ENCODE measurements around the gene CYLD.

CYLD gene

GRCh38 chr16:50699326-50700159 is 42.3 kb upstream of the CYLD start:
- no peak overlapping the region for H3K27ac ChIP-seq (ENCODE audit: low read length)
- H3K36me3 ChIP-seq (ENCODE audit: insufficient read depth, low read depth, low read length), result no peaks in the 10 kb centered on the region
- no peak overlapping the region for H3K9ac ChIP-seq (ENCODE audit: low read depth, low read length)
- H3K27me3 ChIP-seq (ENCODE audit: insufficient read depth, low read length), result peaks cover 9% of the 10 kb centered on the region
- H3K4me1 ChIP-seq (ENCODE audit: insufficient read depth, low read length), result no peaks in the 10 kb centered on the region
- no peak overlapping the region for H3K4me3 ChIP-seq (ENCODE audit: low read length)
- peaks cover 10% of the 10 kb centered on the region for H3K9me3 ChIP-seq (ENCODE audit: insufficient read depth, low read depth, low read length)

- H3K27me3 ChIP-seq (ENCODE audit: insufficient read depth, low read length), result no peaks in the 10 kb centered on the region
- no peak overlapping the region for H3K9ac ChIP-seq (ENCODE audit: low read depth, low read length)
- H3K9me3 ChIP-seq (ENCODE audit: insufficient read depth, low read depth, low read length), result peaks cover 18% of the 10 kb centered on the region
- H3K4me1 ChIP-seq (ENCODE audit: insufficient read depth, low read length), result no peaks in the 10 kb centered on the region
- no peak overlapping the region for H3K27ac ChIP-seq (ENCODE audit: low read length)
- no peaks in the 10 kb centered on the region for H3K36me3 ChIP-seq (ENCODE audit: insufficient read depth, low read depth, low read length)
- H3K4me3 ChIP-seq (ENCODE audit: low read length), result no peak overlapping the region
Observed at GRCh38 chr16:50702725-50703124, 39.2 kb upstream of the CYLD start.

GRCh38 chr16:50704245-50704644 is 37.6 kb upstream of the CYLD start:
- Histone ChIP-seq H3K4me1 (ENCODE audit: insufficient read depth, low read length) (no peaks in the 10 kb centered on the region), H3K9me3 (ENCODE audit: insufficient read depth, low read depth, low read length) (peaks cover 18% of the 10 kb centered on the region), H3K36me3 (ENCODE audit: insufficient read depth, low read depth, low read length) (no peaks in the 10 kb centered on the region), H3K9ac (ENCODE audit: low read depth, low read length) (no peak overlapping the region), H3K27ac (ENCODE audit: low read length) (no peak overlapping the region), H3K27me3 (ENCODE audit: insufficient read depth, low read length) (no peaks in the 10 kb centered on the region; the same call in 1 of the 2 replicates), H3K4me3 (ENCODE audit: low read length) (no peak overlapping the region)

GRCh38 chr16:50705436-50706110 is 36.3 kb upstream of the CYLD start:
- no peaks in the 10 kb centered on the region for H3K36me3 ChIP-seq (ENCODE audit: insufficient read depth, low read depth, low read length)
- H3K27me3 ChIP-seq (ENCODE audit: insufficient read depth, low read length), result no peaks in the 10 kb centered on the region; the same call in 1 of the 2 replicates
- peaks cover 18% of the 10 kb centered on the region for H3K9me3 ChIP-seq (ENCODE audit: insufficient read depth, low read depth, low read length)
- no peaks in the 10 kb centered on the region for H3K4me1 ChIP-seq (ENCODE audit: insufficient read depth, low read length)
- no peak overlapping the region for H3K4me3 ChIP-seq (ENCODE audit: low read length)
- H3K9ac ChIP-seq (ENCODE audit: low read depth, low read length), result no peak overlapping the region
- H3K27ac ChIP-seq (ENCODE audit: low read length), result no peak overlapping the region

GRCh38 chr16:50706250-50706649 is 35.6 kb upstream of the CYLD start:
- no peaks in the 10 kb centered on the region; the same call in 1 of the 2 replicates for H3K27me3 ChIP-seq (ENCODE audit: insufficient read depth, low read length)
- H3K9ac ChIP-seq (ENCODE audit: low read depth, low read length), result no peak overlapping the region
- no peak overlapping the region for H3K4me3 ChIP-seq (ENCODE audit: low read length)
- no peaks in the 10 kb centered on the region for H3K4me1 ChIP-seq (ENCODE audit: insufficient read depth, low read length)
- H3K27ac ChIP-seq (ENCODE audit: low read length), result no peak overlapping the region
- H3K9me3 ChIP-seq (ENCODE audit: insufficient read depth, low read depth, low read length), result peaks cover 18% of the 10 kb centered on the region
- H3K36me3 ChIP-seq (ENCODE audit: insufficient read depth, low read depth, low read length), result no peaks in the 10 kb centered on the region

- H3K27ac ChIP-seq (ENCODE audit: low read length), result no peak overlapping the region
- no peaks in the 10 kb centered on the region for H3K36me3 ChIP-seq (ENCODE audit: insufficient read depth, low read depth, low read length)
- no peak overlapping the region for H3K9ac ChIP-seq (ENCODE audit: low read depth, low read length)
- peaks cover 18% of the 10 kb centered on the region for H3K9me3 ChIP-seq (ENCODE audit: insufficient read depth, low read depth, low read length)
- H3K4me3 ChIP-seq (ENCODE audit: low read length), result no peak overlapping the region
- H3K4me1 ChIP-seq (ENCODE audit: insufficient read depth, low read length), result no peaks in the 10 kb centered on the region; the same call in 1 of the 2 replicates
- H3K27me3 ChIP-seq (ENCODE audit: insufficient read depth, low read length), result no peaks in the 10 kb centered on the region; the same call in 1 of the 2 replicates
Observed at GRCh38 chr16:50708373-50709060, 33.4 kb upstream of the CYLD start.

GRCh38 chr16:50709061-50709684 is 32.7 kb upstream of the CYLD start:
- H3K4me3 ChIP-seq (ENCODE audit: low read length), result no peak overlapping the region
- no peaks in the 10 kb centered on the region; the same call in 1 of the 2 replicates for H3K4me1 ChIP-seq (ENCODE audit: insufficient read depth, low read length)
- no peak overlapping the region for H3K27ac ChIP-seq (ENCODE audit: low read length)
- H3K9ac ChIP-seq (ENCODE audit: low read depth, low read length), result no peak overlapping the region
- H3K36me3 ChIP-seq (ENCODE audit: insufficient read depth, low read depth, low read length), result no peaks in the 10 kb centered on the region
- H3K27me3 ChIP-seq (ENCODE audit: insufficient read depth, low read length), result no peaks in the 10 kb centered on the region; the same call in 1 of the 2 replicates
- peaks cover 11% of the 10 kb centered on the region; the same call in 1 of the 2 replicates for H3K9me3 ChIP-seq (ENCODE audit: insufficient read depth, low read depth, low read length)

- Histone ChIP-seq H3K4me3 (ENCODE audit: low read length) (no peak overlapping the region), H3K4me1 (ENCODE audit: insufficient read depth, low read length) (no peaks in the 10 kb centered on the region; the same call in 1 of the 2 replicates), H3K36me3 (ENCODE audit: insufficient read depth, low read depth, low read length) (no peaks in the 10 kb centered on the region), H3K27me3 (ENCODE audit: insufficient read depth, low read length) (no peaks in the 10 kb centered on the region; the same call in 1 of the 2 replicates), H3K9me3 (ENCODE audit: insufficient read depth, low read depth, low read length) (peaks cover 3% of the 10 kb centered on the region; the same call in 1 of the 2 replicates), H3K9ac (ENCODE audit: low read depth, low read length) (no peak overlapping the region), H3K27ac (ENCODE audit: low read length) (no peak overlapping the region)
Observed at GRCh38 chr16:50709980-50710379, 31.9 kb upstream of the CYLD start.

GRCh38 chr16:50711040-50711439 is 30.8 kb upstream of the CYLD start:
- Histone ChIP-seq H3K4me3 (ENCODE audit: low read length) (no peak overlapping the region), H3K27ac (ENCODE audit: low read length) (no peak overlapping the region), H3K9ac (ENCODE audit: low read depth, low read length) (no peak overlapping the region), H3K27me3 (ENCODE audit: insufficient read depth, low read length) (no peaks in the 10 kb centered on the region; the same call in 1 of the 2 replicates), H3K4me1 (ENCODE audit: insufficient read depth, low read length) (no peaks in the 10 kb centered on the region; the same call in 1 of the 2 replicates), H3K9me3 (ENCODE audit: insufficient read depth, low read depth, low read length) (no peaks in the 10 kb centered on the region), H3K36me3 (ENCODE audit: insufficient read depth, low read depth, low read length) (no peaks in the 10 kb centered on the region)

- Histone ChIP-seq H3K36me3 (ENCODE audit: insufficient read depth, low read depth, low read length) (no peaks in the 10 kb centered on the region), H3K9me3 (ENCODE audit: insufficient read depth, low read depth, low read length) (no peaks in the 10 kb centered on the region), H3K4me1 (ENCODE audit: insufficient read depth, low read length) (no peaks in the 10 kb centered on the region; the same call in 1 of the 2 replicates), H3K27me3 (ENCODE audit: insufficient read depth, low read length) (no peaks in the 10 kb centered on the region; the same call in 1 of the 2 replicates), H3K4me3 (ENCODE audit: low read length) (no peak overlapping the region), H3K27ac (ENCODE audit: low read length) (no peak overlapping the region), H3K9ac (ENCODE audit: low read depth, low read length) (no peak overlapping the region)
Observed at GRCh38 chr16:50711862-50712559, 29.9 kb upstream of the CYLD start.

- H3K9ac ChIP-seq (ENCODE audit: low read depth, low read length), result no peak overlapping the region
- H3K4me1 ChIP-seq (ENCODE audit: insufficient read depth, low read length), result no peaks in the 10 kb centered on the region; the same call in 1 of the 2 replicates
- no peaks in the 10 kb centered on the region for H3K36me3 ChIP-seq (ENCODE audit: insufficient read depth, low read depth, low read length)
- no peaks in the 10 kb centered on the region; the same call in 1 of the 2 replicates for H3K27me3 ChIP-seq (ENCODE audit: insufficient read depth, low read length)
- no peaks in the 10 kb centered on the region for H3K9me3 ChIP-seq (ENCODE audit: insufficient read depth, low read depth, low read length)
- no peak overlapping the region for H3K27ac ChIP-seq (ENCODE audit: low read length)
- no peak overlapping the region for H3K4me3 ChIP-seq (ENCODE audit: low read length)
Observed at GRCh38 chr16:50712560-50712898, 29.4 kb upstream of the CYLD start.

Measured in iPS-20b (cell line).